ENCODE data around the gene CDV3.

DNA sequence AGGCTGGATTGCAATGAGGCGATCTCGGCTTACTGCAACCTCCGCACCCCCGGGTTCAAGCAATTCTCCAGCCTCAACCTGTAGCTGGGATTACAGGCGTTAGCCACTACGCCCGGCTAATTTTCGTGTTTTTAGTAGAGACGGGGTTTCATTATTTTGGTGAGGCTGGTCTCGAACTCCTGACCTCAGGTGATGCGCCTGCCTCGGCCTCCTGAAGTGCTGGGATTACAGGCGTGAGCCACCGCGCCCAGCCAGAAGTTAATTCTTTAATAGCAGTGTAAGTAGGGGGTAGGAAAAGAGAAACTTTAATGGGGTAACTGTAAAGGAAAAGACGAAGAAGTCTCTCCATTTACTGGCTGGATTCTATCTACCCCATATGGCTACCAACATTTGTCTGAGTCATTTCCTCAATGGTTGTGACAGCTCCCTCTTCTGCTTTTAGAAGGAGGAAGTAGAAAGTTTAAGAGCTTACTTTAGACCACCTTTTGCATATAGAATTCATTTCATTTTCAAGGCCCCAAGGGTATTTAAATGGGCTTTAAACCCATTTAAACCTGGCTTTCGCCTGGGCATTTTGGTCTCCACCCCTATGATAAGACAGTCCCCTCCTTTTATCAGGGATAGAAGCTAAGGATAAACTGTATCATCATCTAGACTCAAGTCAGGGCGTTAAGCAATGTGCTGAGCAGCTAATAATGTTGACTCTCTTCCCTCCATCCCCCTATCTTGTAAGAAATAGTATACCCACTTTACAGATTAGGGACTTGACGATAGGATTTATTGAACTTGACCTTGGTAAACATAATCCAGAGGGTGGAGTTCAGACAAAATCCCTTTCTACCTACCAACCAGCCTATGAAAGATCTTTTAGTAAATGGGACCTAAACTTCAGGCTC lies 1.1 kb upstream of the CDV3 start:
- TF ChIP-seq, protein P1, sequence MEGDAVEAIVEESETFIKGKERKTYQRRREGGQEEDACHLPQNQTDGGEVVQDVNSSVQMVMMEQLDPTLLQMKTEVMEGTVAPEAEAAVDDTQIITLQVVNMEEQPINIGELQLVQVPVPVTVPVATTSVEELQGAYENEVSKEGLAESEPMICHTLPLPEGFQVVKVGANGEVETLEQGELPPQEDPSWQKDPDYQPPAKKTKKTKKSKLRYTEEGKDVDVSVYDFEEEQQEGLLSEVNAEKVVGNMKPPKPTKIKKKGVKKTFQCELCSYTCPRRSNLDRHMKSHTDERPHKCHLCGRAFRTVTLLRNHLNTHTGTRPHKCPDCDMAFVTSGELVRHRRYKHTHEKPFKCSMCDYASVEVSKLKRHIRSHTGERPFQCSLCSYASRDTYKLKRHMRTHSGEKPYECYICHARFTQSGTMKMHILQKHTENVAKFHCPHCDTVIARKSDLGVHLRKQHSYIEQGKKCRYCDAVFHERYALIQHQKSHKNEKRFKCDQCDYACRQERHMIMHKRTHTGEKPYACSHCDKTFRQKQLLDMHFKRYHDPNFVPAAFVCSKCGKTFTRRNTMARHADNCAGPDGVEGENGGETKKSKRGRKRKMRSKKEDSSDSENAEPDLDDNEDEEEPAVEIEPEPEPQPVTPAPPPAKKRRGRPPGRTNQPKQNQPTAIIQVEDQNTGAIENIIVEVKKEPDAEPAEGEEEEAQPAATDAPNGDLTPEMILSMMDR (IDR thresholded peaks at IDR 0.05) = no peak
- no peak for TF ChIP-seq ZFX (IDR thresholded peaks at IDR 0.05; ENCODE audit: borderline replicate concordance)
